ENCODE measurements around the gene RASD1. TPM values are rescaled to one million over a fixed set of nuclear protein-coding genes. Genes with fewer than 3 reads are reported as not detected.

The RASD1 gene
- total and polyA plus RNA-seq, 10 donors: 2.9 to 52.3 (median 10.2) TPM

DNA sequence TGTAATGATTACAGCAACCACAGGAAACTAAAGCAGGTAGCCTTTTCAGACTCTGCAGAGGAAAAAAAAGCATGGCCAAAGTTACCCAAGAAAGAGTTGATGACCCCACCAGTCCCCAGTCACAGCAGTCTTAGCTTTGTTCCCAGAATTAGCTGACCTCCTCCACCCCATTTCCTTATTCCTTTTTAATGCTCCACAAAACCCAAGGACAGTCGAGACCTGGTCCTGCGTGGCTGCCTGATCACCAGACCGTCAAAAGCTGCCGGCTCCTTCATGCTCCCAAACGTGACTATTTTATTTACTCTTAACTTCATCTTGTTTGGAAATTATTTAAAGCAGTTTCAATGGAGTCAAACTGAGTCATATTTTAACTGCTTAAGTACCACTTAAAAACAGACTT, 48.1 kb downstream of the RASD1 start:
- Histone ChIP-seq H3K27me3 (replicated peaks in 1 of 7) (no peaks in the 10 kb centered on the region), H3K4me1 (peaks cover 0 to 21% (median 3%) of the 10 kb centered on the region in 6 donors), H3K27ac (peak overlapping the region in 3 of 8 donors; percentile 16 to 26 (median 17)), H3K9me3 (no peaks in the 10 kb centered on the region), H3K36me3 (no peaks in the 10 kb centered on the region), H3K4me3 (no peak overlapping the region)
- TF ChIP-seq POLR2AphosphoS5 (IDR thresholded peaks at IDR 0.05) (no peak), POLR2A (IDR thresholded peaks at IDR 0.05) (no peak)
- TF ChIP-seq, protein P1, sequence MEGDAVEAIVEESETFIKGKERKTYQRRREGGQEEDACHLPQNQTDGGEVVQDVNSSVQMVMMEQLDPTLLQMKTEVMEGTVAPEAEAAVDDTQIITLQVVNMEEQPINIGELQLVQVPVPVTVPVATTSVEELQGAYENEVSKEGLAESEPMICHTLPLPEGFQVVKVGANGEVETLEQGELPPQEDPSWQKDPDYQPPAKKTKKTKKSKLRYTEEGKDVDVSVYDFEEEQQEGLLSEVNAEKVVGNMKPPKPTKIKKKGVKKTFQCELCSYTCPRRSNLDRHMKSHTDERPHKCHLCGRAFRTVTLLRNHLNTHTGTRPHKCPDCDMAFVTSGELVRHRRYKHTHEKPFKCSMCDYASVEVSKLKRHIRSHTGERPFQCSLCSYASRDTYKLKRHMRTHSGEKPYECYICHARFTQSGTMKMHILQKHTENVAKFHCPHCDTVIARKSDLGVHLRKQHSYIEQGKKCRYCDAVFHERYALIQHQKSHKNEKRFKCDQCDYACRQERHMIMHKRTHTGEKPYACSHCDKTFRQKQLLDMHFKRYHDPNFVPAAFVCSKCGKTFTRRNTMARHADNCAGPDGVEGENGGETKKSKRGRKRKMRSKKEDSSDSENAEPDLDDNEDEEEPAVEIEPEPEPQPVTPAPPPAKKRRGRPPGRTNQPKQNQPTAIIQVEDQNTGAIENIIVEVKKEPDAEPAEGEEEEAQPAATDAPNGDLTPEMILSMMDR (IDR thresholded peaks at IDR 0.05 in 8 of 11, conservative IDR thresholded peaks at IDR 0.05 in 3 of 11): no peak
- DNase-seq: no peak
- 46 to 54% (median 51%) methylated on average over 5 of the region's 5 CpGs for WGBS, 5 donors
- intact Hi-C loops (cut with DNase I; ENCODE audit: low total_unique reads): no loop called here

DNA sequence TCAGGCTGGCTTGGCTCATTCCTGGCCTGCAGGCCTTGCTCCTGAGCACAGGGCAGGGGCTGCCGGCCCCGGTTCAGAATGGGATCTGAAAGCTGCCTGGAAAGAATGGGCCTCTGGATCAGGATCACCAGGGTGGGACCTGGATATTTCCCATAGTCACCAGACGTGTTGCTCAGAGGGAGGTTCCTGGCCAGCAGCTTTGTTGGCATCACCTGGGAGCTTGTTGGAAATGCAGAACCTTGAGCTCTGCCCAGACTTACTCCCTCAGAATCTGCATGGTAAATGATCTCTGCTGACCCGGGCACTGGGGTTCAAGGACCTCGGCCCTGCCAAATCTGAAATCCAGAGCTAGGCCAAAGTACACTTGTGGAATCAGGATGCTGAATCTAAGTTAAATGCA, 48.9 kb downstream of the RASD1 start:
- H3K27me3 ChIP-seq (replicated peaks in 1 of 7): no peaks in the 10 kb centered on the region
- TF ChIP-seq POLR2A (IDR thresholded peaks at IDR 0.05) (no peak), POLR2AphosphoS5 (IDR thresholded peaks at IDR 0.05) (no peak)
- TF ChIP-seq, protein P1 (IDR thresholded peaks at IDR 0.05 in 8 of 11, conservative IDR thresholded peaks at IDR 0.05 in 3 of 11): no peak
- intact Hi-C loops (cut with DNase I; ENCODE audit: low total_unique reads): no loop called here
- H3K4me3 ChIP-seq: no peak overlapping the region
- peak overlapping the region in 6 of 8 donors; percentile 60 to 79 (median 73) for H3K27ac ChIP-seq
- WGBS, 5 donors: 74 to 84% (median 79%) methylated on average over 5 of the region's 5 CpGs
- peaks cover 0 to 21% (median 3%) of the 10 kb centered on the region in 6 donors for H3K4me1 ChIP-seq
- H3K36me3 ChIP-seq: no peaks in the 10 kb centered on the region
- H3K9me3 ChIP-seq: no peaks in the 10 kb centered on the region
- DNase-seq: no peak

DNA sequence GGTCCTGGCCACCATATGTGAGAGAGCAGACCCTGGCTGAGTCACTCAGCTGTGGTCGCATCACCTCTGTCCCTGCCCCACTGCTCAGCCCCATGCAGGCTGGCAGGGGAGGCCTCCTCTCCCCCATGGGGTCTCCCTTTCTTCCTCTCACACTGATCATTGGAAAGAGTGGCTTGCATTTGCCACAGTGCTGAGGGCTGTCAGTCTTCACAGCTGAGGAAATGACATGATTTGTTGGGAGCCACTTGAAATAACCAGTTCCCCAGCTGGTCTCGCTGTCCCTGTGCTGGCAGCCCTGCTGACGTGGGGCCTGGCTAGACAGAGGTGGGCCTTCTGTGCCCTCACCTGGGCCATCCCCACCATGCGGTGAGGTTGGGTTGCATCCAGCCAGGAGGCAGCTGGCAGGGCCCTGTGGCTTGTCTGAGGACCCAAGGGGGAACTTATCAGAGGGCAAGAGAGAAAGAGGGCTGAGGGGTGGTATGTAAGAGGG, 49.5 kb downstream of the RASD1 start:
- WGBS, 5 donors: 42 to 74% (median 71%) methylated on average over 4 of the region's 4 CpGs
- no peak for TF ChIP-seq POLR2A (IDR thresholded peaks at IDR 0.05)
- no peak for TF ChIP-seq POLR2AphosphoS5 (IDR thresholded peaks at IDR 0.05)
- TF ChIP-seq, protein P1 (IDR thresholded peaks at IDR 0.05 in 8 of 11, conservative IDR thresholded peaks at IDR 0.05 in 3 of 11): no peak
- no peaks in the 10 kb centered on the region for H3K36me3 ChIP-seq
- H3K4me3 ChIP-seq: no peak overlapping the region
- no peaks in the 10 kb centered on the region for H3K27me3 ChIP-seq (replicated peaks in 1 of 7)
- H3K4me1 ChIP-seq: peaks cover 0 to 21% (median 3%) of the 10 kb centered on the region in 6 donors
- intact Hi-C loops (cut with DNase I; ENCODE audit: low total_unique reads): no loop called here
- peak overlapping the region in 7 of 8 donors; percentile 41 to 79 (median 72) for H3K27ac ChIP-seq
- DNase-seq: no peak
- H3K9me3 ChIP-seq: no peaks in the 10 kb centered on the region

DNA sequence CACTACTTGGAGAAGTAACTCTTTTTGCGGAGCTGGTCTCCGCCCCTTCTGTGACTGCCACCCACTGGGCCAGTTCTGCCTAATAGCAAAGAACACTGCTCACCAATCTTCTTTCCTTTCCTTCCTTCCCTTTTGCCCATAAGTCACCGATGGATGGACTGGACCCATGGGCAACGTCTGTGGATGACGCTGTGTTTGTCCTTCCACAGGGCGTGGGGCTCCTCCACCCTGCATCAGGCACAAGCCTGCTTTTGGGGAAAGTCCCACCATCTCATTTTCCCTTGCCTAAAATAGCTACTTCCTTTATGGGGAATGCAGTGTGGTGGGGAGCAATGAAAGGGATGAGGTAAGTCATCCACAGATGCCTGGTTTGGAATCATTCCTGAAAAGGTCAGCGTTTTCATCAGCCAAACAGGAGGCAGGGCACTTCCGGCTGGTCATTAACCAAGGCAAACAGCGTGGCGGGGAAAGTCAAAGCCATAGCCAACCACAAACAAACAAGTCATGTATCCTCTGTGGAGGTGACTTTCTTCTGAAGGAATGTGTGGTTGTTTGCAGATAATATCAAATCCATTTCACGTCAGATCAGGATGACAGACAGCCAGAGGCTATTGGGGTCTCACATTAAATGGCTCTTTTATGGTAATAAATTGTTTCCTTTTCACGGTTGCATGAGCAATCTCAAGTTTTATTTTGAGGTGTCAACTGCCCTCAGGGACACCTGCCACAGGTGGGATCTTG, 50.1 kb downstream of the RASD1 start:
- H3K4me1 ChIP-seq: peaks cover 0 to 25% (median 4%) of the 10 kb centered on the region in 6 donors
- no peaks in the 10 kb centered on the region for H3K27me3 ChIP-seq (replicated peaks in 1 of 7)
- no peaks in the 10 kb centered on the region for H3K36me3 ChIP-seq
- WGBS, 5 donors: 58 to 67% (median 63%) methylated on average over 12 of the region's 12 CpGs
- TF ChIP-seq POLR2AphosphoS5 (IDR thresholded peaks at IDR 0.05) (peak in 2 of 3 donors; percentile 63 to 77), POLR2A (IDR thresholded peaks at IDR 0.05) (no peak)
- H3K27ac ChIP-seq: peak overlapping the region in 7 of 8 donors; percentile 41 to 83 (median 74)
- no peaks in the 10 kb centered on the region for H3K9me3 ChIP-seq
- intact Hi-C loops (cut with DNase I; ENCODE audit: low total_unique reads): no loop called here
- DNase-seq: no peak
- peak overlapping the region in 1 of 8 donors; percentile 33 for H3K4me3 ChIP-seq

Data from spleen (tissue), 11 donors.